Spleen (tissue), 7 donors: ENCODE measurements around the gene TSG101.

Experiments
- POLR2A ChIP-seq, 3 donors: fragments of 450-650 bp; IDR thresholded peaks; one replicate each; pipeline ENCODE4 v1.5.1; 2017; ENCODE audit warnings: antibody characterized with exemption in 3 of 3, mild to moderate bottlenecking in 1 of 3
- POLR2AphosphoS5 ChIP-seq, 3 donors: sonication (generic); formaldehyde crosslinking; IDR thresholded peaks; one replicate each; pipeline ENCODE4 v1.5.1; 2017; ENCODE audit warnings: antibody characterized with exemption in 3 of 3
- TF ChIP-seq, protein P1 (sequence below), 11 experiments: fragments of 200-600 bp in 7 of 11; fragments of 450-650 bp in 4 of 11; sonication (generic) in 4 of 11; IDR thresholded peaks in 8 of 11; conservative IDR thresholded peaks in 3 of 11; 1 replicate in 7 of 11; 2 replicates in 4 of 11; pipeline versions ENCODE4 v1.4.0 to v1.8.0; 2016 to 2021; ENCODE audit warnings: antibody characterized with exemption in 11 of 11, inconsistent platforms in 4 of 11, mild to moderate bottlenecking in 1 of 11
- donor health status: DM: no; HTN: no; CAD: no; lungs with moderate emphysema.
- donor health status: DM: no; HTN: no; CAD: no.
- donor health status: DM: no; HTN: no; CAD: no.

DNA sequence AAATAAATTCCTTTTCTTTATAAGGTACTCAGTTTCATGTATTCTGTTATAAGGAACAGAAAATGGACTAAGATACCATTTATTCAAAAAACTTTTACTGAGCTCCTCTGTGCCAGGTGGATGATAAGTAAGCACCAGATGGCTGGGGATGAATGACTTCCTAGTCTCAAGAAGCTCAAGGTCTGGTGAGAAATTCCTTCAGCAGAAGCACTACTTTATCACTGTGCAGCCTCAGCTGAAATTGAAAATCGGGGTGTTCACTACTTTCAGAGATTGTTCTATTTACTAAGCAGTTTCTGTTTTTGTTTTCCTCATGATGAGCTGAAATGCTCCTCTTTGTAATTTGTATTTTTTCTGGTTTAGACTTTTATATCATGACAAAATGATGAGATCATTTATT lies 63.3 kb downstream of the TSG101 start:
- TF ChIP-seq, protein P1, sequence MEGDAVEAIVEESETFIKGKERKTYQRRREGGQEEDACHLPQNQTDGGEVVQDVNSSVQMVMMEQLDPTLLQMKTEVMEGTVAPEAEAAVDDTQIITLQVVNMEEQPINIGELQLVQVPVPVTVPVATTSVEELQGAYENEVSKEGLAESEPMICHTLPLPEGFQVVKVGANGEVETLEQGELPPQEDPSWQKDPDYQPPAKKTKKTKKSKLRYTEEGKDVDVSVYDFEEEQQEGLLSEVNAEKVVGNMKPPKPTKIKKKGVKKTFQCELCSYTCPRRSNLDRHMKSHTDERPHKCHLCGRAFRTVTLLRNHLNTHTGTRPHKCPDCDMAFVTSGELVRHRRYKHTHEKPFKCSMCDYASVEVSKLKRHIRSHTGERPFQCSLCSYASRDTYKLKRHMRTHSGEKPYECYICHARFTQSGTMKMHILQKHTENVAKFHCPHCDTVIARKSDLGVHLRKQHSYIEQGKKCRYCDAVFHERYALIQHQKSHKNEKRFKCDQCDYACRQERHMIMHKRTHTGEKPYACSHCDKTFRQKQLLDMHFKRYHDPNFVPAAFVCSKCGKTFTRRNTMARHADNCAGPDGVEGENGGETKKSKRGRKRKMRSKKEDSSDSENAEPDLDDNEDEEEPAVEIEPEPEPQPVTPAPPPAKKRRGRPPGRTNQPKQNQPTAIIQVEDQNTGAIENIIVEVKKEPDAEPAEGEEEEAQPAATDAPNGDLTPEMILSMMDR (IDR thresholded peaks at IDR 0.05 in 8 of 11, conservative IDR thresholded peaks at IDR 0.05 in 3 of 11): no peak
- TF ChIP-seq POLR2A (IDR thresholded peaks at IDR 0.05) (no peak), POLR2AphosphoS5 (IDR thresholded peaks at IDR 0.05) (no peak)
